Heart left ventricle (tissue), 13 donors: ENCODE data around the gene TDRD9.

Experiments used
- POLR2A ChIP-seq, 2 donors: fragments of 450-650 bp; IDR thresholded peaks; one replicate each; pipeline ENCODE4 v1.6.1; 2017; ENCODE audit warnings: antibody characterized with exemption in 2 of 2, mild to moderate bottlenecking in 2 of 2, moderate library complexity in 2 of 2
- TF ChIP-seq, protein P1 (sequence below), 12 donors: fragments of 200-600 bp; sonication (generic) in 4 of 12; IDR thresholded peaks; one replicate each; pipeline versions ENCODE4 v1.5.0 to v1.8.0; 2018 to 2022; ENCODE audit warnings: antibody characterized with exemption in 12 of 12, mild to moderate bottlenecking in 5 of 12
- donor health status: ischemic (EF 13 %, LVEDD 7.1; RV severe dilation, severe dysfunction).
- donor health status: DM: no; HTN: yes; CAD: no.
- donor health status: DM: no; HTN: no; CAD: no.
- donor health status: ischemic (EF 25% LVEDD 6.9; RV normal size, moderate dysfunction).
- donor health status: ischemic (EF 25% LVEDD 5.7; RV mildly dilated, moderate dysfunction).
- donor health status: ischemic (EF 35%, LVEDD 5.7; RV mildly dilated, moderate dysfunction).
- donor health status: nonischemic (EF 11% LVEDD 7.7; RV severe dilation, severe dysfunction).
- donor health status: DM: yes; HTN: yes; CAD: no.
- donor health status: PGD.
- donor health status: ischemic (EF 29% LVEDD 5.4; RV normal size, mild dysfunction).
- donor health status: nonischemic (EF 23%, LVEDD 6.1; RV moderate dilation, normal function).

DNA sequence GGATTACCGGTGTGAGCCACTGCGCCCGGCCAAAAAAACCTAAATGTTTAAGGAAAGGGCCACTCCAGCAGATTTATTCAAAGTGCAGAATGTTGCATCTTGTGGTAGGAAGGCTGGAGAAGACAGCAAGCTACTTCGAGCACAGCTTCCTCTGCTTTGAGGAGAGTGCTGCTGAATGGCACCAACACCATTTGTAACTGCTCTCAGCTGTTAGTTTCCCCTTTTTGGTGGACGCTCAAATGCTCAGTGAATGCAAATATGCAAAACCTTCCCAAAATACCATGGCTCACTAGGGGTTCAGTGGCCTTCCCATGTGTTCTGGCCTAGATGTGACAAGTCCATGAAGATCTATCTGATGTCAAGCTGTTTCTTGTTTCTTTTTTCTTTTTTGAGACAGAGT, 2.9 kb upstream of the TDRD9 start:
- TF ChIP-seq, protein P1, sequence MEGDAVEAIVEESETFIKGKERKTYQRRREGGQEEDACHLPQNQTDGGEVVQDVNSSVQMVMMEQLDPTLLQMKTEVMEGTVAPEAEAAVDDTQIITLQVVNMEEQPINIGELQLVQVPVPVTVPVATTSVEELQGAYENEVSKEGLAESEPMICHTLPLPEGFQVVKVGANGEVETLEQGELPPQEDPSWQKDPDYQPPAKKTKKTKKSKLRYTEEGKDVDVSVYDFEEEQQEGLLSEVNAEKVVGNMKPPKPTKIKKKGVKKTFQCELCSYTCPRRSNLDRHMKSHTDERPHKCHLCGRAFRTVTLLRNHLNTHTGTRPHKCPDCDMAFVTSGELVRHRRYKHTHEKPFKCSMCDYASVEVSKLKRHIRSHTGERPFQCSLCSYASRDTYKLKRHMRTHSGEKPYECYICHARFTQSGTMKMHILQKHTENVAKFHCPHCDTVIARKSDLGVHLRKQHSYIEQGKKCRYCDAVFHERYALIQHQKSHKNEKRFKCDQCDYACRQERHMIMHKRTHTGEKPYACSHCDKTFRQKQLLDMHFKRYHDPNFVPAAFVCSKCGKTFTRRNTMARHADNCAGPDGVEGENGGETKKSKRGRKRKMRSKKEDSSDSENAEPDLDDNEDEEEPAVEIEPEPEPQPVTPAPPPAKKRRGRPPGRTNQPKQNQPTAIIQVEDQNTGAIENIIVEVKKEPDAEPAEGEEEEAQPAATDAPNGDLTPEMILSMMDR (IDR thresholded peaks at IDR 0.05) = no peak
- no peak for TF ChIP-seq POLR2A (IDR thresholded peaks at IDR 0.05)
